NCI-H1092 (cell line): ENCODE results near the gene APAF1.

ENCODE experiments used
- DNase-seq: peaks from one replicate; lab custom pipeline; 2025; lab: John Stamatoyannopoulos, UW

APAF1 gene

DNA sequence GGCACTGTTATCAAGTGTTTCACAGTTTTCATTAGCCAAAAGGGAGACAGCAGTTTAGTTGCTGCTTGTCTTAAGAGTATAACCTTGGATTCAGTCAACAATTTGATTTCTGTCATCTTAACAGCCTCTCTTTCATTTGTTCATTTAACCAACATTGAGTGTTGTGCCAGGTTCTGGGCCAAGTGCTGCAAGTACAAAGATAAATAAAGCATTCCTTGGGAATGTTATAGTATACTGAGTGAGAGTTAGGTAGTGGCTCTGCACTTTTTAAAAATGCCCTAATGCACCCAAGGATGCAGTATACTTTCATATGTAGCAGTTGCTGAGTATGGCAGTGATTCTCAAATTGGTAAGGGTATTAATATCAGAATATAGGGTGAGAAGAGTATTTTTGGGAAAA lies 15.4 kb downstream of the APAF1 start:
- no peak for DNase-seq

GRCh38 chr12:98669751-98670150 lies 24.7 kb downstream of the APAF1 start:
- DNase-seq: no peak

DNA sequence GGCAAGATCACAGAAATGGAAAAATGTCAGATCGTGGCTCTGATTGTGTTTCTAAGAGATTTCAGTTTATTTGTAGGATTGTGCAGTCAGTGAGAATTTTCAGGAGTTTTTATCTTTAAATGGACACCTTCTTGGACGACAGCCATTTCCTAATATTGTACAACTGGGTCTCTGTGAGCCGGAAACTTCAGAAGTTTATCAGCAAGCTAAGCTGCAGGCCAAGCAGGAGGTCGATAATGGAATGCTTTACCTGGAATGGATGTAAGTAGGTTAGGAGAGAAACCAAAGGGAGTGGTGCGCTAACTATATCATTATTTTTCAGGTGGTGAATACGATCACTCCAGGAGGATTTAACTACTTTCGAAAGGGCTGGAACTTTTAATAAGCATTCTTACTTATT lies 26.4 kb downstream of the APAF1 start:
- DNase-seq: no peak

DNA sequence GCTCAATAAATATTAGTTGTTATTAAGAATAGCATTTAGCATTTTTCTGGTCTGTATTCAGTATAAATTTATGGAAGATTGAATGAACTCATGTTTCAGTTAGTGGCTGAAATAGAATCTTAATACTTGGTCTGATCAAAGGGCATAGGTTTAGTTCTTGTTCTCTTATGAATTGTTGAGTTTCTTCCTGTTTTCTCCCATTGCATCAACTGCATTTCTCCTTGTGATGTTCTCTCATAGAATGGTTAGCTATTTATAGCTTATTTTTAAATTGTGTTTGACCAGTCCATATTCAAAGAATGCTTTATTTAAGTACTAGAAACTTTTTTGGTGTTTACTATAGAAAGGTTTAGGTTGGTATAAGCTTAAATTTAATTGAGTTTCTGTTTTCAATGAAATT lies 29.8 kb downstream of the APAF1 start:
- DNase-seq: no peak

GRCh38 chr12:98678236-98678945 lies 33.3 kb downstream of the APAF1 start:
- no peak for DNase-seq

GRCh38 chr12:98678946-98679610 lies 34.0 kb downstream of the APAF1 start:
- no peak for DNase-seq

DNA sequence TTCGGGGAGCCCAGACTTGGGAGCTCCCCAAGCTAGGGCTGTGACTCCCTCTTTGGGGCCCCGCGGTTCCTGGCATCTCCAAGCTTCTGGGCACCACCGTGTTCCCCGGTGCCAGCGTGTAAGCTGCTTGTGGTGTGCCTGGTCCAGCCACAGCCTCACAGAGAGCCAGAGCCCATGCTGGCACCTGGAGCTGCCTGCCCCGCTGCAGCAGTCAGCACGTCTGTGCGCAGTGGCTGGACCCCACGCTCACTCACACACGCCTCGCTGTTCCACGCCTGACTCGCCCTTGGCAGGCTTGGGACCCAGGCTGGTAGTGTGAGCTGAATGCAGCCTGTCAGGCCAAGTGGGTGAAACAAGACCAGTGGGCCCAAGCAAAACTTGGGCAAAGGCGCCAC lies 34.5 kb downstream of the APAF1 start:
- DNase-seq: no peak

- no peak for DNase-seq
These were observed 39.1 kb downstream of the APAF1 start for GRCh38 chr12:98684199-98684598.

GRCh38 chr12:98686603-98687002 lies 41.5 kb downstream of the APAF1 start:
- DNase-seq: no peak

DNA sequence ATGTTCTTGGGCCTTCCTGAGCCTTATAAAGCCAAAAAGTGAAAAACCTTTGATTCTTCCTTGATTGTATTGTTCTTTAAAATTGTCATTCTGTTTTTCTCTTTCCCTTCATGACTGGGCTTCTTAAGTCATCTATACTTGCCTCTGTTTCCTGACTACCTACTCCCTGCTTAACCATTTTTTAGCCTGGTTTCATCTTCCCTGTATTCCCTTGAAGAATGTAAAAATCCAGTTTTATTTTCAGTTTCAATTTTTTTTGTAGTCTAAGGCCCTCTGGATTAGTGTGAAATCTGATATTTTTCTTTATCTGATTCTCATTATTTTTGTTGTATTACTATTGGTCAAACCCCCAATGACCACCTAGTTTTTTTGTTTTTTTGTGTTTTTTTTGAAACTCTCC lies 46.3 kb downstream of the APAF1 start:
- DNase-seq: no peak

- DNase-seq: no peak
These were observed 51.1 kb downstream of the APAF1 start for GRCh38 chr12:98696036-98696646.

GRCh38 chr12:98697209-98697608 lies 52.1 kb downstream of the APAF1 start:
- DNase-seq: no peak

- DNase-seq: no peak
These were observed 53.7 kb downstream of the APAF1 start for GRCh38 chr12:98698603-98699463.

GRCh38 chr12:98699586-98699985 lies 54.5 kb downstream of the APAF1 start:
- DNase-seq: no peak

GRCh38 chr12:98701166-98701565 lies 56.1 kb downstream of the APAF1 start:
- DNase-seq: no peak

- DNase-seq: no peak
These were observed 63.9 kb downstream of the APAF1 start for GRCh38 chr12:98709022-98709421.

DNA sequence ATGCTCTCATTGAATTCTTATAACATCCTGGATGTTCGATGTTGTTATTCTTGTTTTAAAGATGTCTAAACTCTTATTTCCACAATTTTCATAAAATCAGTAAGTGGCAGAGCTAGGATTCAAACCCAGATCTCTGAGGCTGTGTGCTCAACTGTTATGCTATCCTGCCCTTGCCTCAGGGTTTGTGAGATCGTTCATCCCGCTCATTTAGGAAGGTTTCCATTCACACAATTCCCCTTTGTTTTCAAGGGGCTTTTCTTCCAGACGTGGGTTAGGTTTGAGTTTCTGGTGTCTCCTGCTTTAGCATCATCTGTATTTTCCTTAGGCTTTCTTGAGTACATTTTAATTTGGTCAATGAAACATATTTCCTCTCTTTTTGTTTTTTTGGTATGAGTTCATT lies 69.3 kb downstream of the APAF1 start:
- no peak for DNase-seq

- DNase-seq: no peak
These were observed 74.7 kb downstream of the APAF1 start for GRCh38 chr12:98719515-98720504.

- no peak for DNase-seq
These were observed 76.2 kb downstream of the APAF1 start for GRCh38 chr12:98721204-98721702.

DNA sequence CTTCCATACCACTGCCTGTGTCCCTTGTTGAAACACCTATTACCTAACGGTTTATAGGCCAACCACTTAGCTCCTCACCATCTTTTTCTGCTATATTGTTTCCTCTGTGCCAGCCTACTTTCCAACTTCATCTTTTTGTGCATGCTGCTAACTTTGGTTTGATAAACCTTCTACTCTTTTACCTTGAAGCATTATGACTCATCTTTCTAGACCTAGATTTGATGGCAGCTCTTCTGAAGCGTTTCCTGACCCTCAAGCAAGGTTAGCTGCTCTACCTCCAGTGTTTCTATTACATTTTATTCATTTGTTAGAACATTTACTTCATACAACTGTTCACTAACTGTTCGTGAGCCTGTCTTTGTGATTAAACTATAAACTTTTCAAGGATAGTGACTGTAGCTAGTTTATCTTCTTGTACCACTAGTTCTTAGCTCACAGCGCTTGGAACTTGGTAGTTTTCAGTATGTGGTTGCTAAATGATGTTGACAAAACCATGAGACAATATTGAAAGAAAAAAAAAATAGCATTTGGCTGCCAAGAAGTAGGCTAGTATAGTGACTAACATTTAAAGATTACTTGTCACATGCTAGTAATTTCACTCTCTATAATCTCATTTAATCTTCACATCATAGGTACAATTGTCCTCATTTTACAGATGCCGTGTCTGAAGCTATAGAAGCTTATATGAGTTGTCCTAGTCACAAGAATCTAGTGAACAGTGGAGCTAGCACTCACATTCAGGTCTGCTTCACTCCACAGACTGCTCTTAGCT lies 79.5 kb downstream of the APAF1 start:
- no peak for DNase-seq
